ENCODE results near the gene RAB32.

GRCh38 chr6:146515212-146515611 lies 28.4 kb upstream of the RAB32 start:
- no peak for TF ChIP-seq CTCF (IDR thresholded peaks at IDR 0.05)
- no peak for TF ChIP-seq POLR2A (IDR thresholded peaks at IDR 0.05)

Measured in Peyer's patch (tissue), 4 donors.